ENCODE measurements around the gene TTI1. TPM values are rescaled to one million over a fixed set of nuclear protein-coding genes. Genes with fewer than 3 reads are reported as not detected.

Gene TTI1
- total RNA-seq, 4 donors from 2014 or later = 8.2 to 14.2 (median 10.8) TPM

DNA sequence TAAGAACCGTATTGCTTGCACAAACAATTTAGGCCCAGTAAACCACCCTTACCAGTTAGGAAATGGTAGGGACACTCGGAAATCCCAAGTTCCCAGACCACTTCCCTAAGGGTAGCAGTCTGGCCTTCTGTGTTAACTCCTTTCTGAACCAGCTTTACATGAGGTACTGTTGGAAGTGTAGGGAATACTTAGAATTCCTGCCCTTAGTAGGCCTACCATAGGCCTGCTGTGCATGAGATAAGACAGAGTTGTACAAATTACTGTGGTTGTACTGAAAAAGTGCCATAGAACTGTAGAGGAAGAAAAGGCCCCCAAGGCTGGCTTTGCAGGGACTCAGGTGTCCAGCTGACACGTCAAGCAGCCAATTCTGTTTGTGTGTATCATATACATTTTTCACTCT, 11.4 kb upstream of the TTI1 start:
- no peak for TF ChIP-seq EP300 (IDR thresholded peaks at IDR 0.05)
- no peak for TF ChIP-seq POLR2A (IDR thresholded peaks at IDR 0.05)
- TF ChIP-seq, protein P1, sequence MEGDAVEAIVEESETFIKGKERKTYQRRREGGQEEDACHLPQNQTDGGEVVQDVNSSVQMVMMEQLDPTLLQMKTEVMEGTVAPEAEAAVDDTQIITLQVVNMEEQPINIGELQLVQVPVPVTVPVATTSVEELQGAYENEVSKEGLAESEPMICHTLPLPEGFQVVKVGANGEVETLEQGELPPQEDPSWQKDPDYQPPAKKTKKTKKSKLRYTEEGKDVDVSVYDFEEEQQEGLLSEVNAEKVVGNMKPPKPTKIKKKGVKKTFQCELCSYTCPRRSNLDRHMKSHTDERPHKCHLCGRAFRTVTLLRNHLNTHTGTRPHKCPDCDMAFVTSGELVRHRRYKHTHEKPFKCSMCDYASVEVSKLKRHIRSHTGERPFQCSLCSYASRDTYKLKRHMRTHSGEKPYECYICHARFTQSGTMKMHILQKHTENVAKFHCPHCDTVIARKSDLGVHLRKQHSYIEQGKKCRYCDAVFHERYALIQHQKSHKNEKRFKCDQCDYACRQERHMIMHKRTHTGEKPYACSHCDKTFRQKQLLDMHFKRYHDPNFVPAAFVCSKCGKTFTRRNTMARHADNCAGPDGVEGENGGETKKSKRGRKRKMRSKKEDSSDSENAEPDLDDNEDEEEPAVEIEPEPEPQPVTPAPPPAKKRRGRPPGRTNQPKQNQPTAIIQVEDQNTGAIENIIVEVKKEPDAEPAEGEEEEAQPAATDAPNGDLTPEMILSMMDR (IDR thresholded peaks at IDR 0.05) = no peak
- Histone ChIP-seq H3K4me3 (no peak overlapping the region), H3K27ac (no peak overlapping the region), H3K4me1 (peaks cover 0 to 58% (median 8%) of the 10 kb centered on the region in 4 donors), H3K27me3 (no peaks in the 10 kb centered on the region), H3K36me3 (peaks cover 0 to 55% (median 7%) of the 10 kb centered on the region in 3 donors), H3K9me3 (no peaks in the 10 kb centered on the region)
- no peak for DNase-seq (ENCODE audit: low spot score in 2 of 2)
- 80 to 82% methylated on average over 3 of the region's 3 CpGs for WGBS, 2 donors

DNA sequence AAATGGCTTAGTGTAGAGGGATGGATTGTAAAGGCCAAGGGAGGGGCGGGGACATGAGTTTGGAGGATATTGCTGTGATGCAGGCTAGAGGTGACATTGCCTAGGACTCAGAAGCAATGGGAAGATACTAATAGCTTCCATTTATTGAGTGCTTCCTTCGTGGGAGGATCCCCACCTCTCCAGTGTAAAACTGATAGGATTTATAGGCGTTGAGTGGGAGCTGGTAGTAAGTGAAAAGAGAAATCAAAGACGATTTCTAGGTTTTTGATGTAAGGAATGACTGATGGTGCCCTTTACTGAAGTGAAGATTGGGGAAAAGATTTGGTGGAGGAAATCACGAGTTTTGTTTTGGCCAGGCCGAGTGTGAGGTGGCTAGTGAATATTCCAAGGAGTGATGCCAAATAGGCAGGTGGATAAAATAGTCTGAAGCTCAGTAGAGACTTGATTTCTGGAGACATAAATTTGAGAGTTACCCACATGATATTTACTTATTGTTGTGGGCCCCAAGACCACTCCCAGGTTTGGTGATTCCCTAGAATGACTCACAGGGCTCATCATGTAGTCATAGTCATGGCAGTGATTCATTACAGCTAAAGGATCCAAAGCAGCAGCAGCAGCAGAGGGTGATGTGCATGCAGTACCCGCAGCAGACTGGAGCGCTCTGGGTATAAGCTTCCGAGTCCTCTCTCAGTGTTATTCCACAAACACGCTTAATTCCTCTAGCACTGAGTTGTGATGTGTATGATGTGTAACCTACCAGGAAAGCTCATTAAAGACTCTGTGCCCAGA, 10.4 kb upstream of the TTI1 start:
- peaks cover 0 to 56% (median 8%) of the 10 kb centered on the region in 4 donors for H3K4me1 ChIP-seq
- 87 to 90% methylated on average over 10 of the region's 10 CpGs for WGBS, 2 donors
- H3K27ac ChIP-seq = no peak overlapping the region
- no peaks in the 10 kb centered on the region for H3K27me3 ChIP-seq
- TF ChIP-seq, protein P1 (IDR thresholded peaks at IDR 0.05) = no peak
- TF ChIP-seq EP300 (IDR thresholded peaks at IDR 0.05) (no peak), POLR2A (IDR thresholded peaks at IDR 0.05) (no peak)
- H3K9me3 ChIP-seq = no peaks in the 10 kb centered on the region
- DNase-seq (ENCODE audit: low spot score in 2 of 2) = no peak
- H3K4me3 ChIP-seq = no peak overlapping the region
- peaks cover 0 to 53% (median 7%) of the 10 kb centered on the region in 3 donors for H3K36me3 ChIP-seq

DNA sequence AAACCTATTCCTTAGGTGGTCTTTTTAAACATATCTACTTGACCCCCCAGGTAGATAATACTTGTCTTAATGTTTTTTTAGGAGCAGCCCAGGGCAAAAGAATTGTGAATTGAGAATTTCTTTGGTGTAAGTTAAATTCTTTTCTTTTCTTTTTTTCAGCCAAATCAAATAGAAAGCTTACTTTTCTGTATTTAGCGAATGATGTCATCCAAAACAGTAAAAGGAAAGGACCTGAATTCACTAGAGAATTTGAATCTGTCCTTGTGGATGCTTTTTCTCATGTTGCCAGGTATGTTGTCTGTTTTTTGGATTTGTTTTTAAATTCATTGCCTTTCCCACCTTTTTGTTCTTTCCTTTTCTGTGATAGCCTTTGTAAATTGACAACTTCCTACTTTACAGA, 7.0 kb upstream of the TTI1 start:
- TF ChIP-seq EP300 (IDR thresholded peaks at IDR 0.05) (no peak), POLR2A (IDR thresholded peaks at IDR 0.05) (no peak)
- TF ChIP-seq, protein P1 (IDR thresholded peaks at IDR 0.05) = no peak
- no peak for DNase-seq (ENCODE audit: low spot score in 2 of 2)
- Histone ChIP-seq H3K4me3 (no peak overlapping the region), H3K27ac (no peak overlapping the region), H3K36me3 (peaks cover 0 to 55% (median 7%) of the 10 kb centered on the region in 3 donors), H3K9me3 (no peaks in the 10 kb centered on the region), H3K27me3 (no peaks in the 10 kb centered on the region), H3K4me1 (peaks cover 0 to 57% (median 14%) of the 10 kb centered on the region in 4 donors)
- WGBS, 2 donors = 29 to 88% methylated on average over 1 of the region's 1 CpG

DNA sequence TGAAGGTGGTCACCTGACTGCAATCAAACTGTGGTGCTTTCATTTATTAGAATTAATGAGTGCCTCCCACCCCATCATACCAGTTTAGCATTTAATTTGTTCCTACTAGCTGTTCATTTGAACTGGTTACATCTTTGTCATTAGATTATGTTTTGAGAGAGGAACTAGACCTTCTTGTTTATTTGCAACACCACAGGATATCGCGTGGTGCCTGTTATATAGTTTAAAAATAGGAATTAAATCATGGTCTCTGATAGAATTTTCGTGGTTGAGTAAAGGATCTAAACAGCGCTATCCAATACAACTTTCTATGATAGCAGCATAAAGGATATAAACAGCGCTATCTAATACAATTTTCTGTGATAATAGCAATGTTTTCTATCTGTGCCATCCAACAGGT, 3.1 kb upstream of the TTI1 start:
- no peak for TF ChIP-seq EP300 (IDR thresholded peaks at IDR 0.05)
- WGBS, 2 donors = 86 to 91% methylated on average over 5 of the region's 5 CpGs
- H3K27ac ChIP-seq = no peak overlapping the region
- no peaks in the 10 kb centered on the region for H3K27me3 ChIP-seq
- H3K36me3 ChIP-seq = peaks cover 0 to 24% (median 0%) of the 10 kb centered on the region in 3 donors
- H3K9me3 ChIP-seq = no peaks in the 10 kb centered on the region
- DNase-seq (ENCODE audit: low spot score in 2 of 2) = no peak
- no peak overlapping the region for H3K4me3 ChIP-seq
- H3K4me1 ChIP-seq = peaks cover 0 to 61% (median 30%) of the 10 kb centered on the region in 4 donors

DNA sequence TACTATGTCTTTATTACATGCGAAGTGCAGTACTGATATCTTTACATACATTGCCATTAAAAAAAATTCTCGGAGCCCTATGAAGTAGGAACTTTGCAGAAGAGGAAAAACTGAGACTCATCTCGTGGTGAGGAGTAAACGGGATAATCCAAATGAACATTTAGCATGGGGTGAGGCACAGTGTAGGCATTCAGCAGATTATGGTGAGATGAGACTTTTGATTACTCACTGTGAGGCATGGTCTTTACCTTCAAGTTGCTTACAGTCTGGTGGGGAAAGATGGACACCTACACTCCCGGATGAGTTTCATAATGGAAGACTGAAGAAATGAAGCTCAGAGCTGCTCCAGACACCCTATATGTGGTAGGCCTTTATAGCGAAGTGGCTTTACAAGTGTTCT, 1.7 kb upstream of the TTI1 start:
- 78 to 79% methylated on average over 6 of the region's 6 CpGs for WGBS, 2 donors
- Histone ChIP-seq H3K4me1 (peaks cover 0 to 58% (median 30%) of the 10 kb centered on the region in 4 donors), H3K36me3 (peaks cover 0 to 22% (median 0%) of the 10 kb centered on the region in 3 donors), H3K27ac (peak overlapping the region in 1 of 4 donors; percentile 97), H3K9me3 (no peaks in the 10 kb centered on the region), H3K4me3 (peak overlapping the region; percentile 90 to 99 (median 96)), H3K27me3 (no peaks in the 10 kb centered on the region)
- DNase-seq (ENCODE audit: low spot score in 2 of 2) = no peak
- TF ChIP-seq, protein P1 (IDR thresholded peaks at IDR 0.05) = no peak
- no peak for TF ChIP-seq EP300 (IDR thresholded peaks at IDR 0.05)
- no peak for TF ChIP-seq POLR2A (IDR thresholded peaks at IDR 0.05)

Measured in tibial nerve (tissue), 4 donors.